ENCODE data around the gene NEGR1. TPM values are rescaled to one million over a fixed set of nuclear protein-coding genes. Genes with fewer than 3 reads are reported as not detected.

The NEGR1 gene
- total RNA-seq, 1 experiment from 2014 or later, result 0.05 TPM

GRCh38 chr1:71753746-71754145, 528.6 kb downstream of the NEGR1 start:
- H3K4me2 ChIP-seq (ENCODE audit: low read length), result no peak overlapping the region
- H3K79me2 ChIP-seq (ENCODE audit: insufficient read depth, low read length), result no peaks in the 10 kb centered on the region
- no peak for TF ChIP-seq CEBPB (IDR thresholded peaks at IDR 0.05; ENCODE audit: low read depth)
- no peak for TF ChIP-seq SP1 (IDR thresholded peaks at IDR 0.05; ENCODE audit: low read depth)
- TF ChIP-seq ELF1 (IDR thresholded peaks at IDR 0.05; ENCODE audit: borderline replicate concordance, low read depth), result no peak
- TF ChIP-seq POLR2AphosphoS5 (IDR thresholded peaks at IDR 0.05; ENCODE audit: low read depth, low read length), result no peak
- TF ChIP-seq EGR1 (IDR thresholded peaks at IDR 0.05; ENCODE audit: low read depth), result no peak
- no peak for TF ChIP-seq CTCF (IDR thresholded peaks at IDR 0.05 in 2 of 3, conservative IDR thresholded peaks at IDR 0.05 in 1 of 3; ENCODE audit: borderline replicate concordance in 1 of 3, insufficient read depth in 1 of 3, low read depth in 2 of 3, low read length in 2 of 3)
- no peak for TF ChIP-seq ZFX (IDR thresholded peaks at IDR 0.05)
- TF ChIP-seq POLR2A (IDR thresholded peaks at IDR 0.05; ENCODE audit: borderline replicate concordance, extremely low read depth, insufficient read depth, insufficient read length), result no peak
- TF ChIP-seq YY1 (IDR thresholded peaks at IDR 0.05; ENCODE audit: extremely low read depth, insufficient replicate concordance, low read depth, low read length), result no peak
- no peak for TF ChIP-seq ZNF274 (IDR thresholded peaks at IDR 0.05; ENCODE audit: low read depth, low read length)
- TF ChIP-seq ATF3 (IDR thresholded peaks at IDR 0.05), result no peak
- no peak for TF ChIP-seq EZH2phosphoT487 (IDR thresholded peaks at IDR 0.05; ENCODE audit: borderline replicate concordance)
- no peak for TF ChIP-seq MAX (IDR thresholded peaks at IDR 0.05)
- TF ChIP-seq FOSL1 (IDR thresholded peaks at IDR 0.05; ENCODE audit: low read depth), result no peak
- no peak for TF ChIP-seq TCF7L2 (IDR thresholded peaks at IDR 0.05; ENCODE audit: borderline replicate concordance, extremely low read depth, insufficient read depth, insufficient read length)
- no peak for TF ChIP-seq SIN3A (IDR thresholded peaks at IDR 0.05; ENCODE audit: low read depth)
- TF ChIP-seq EZH2 (IDR thresholded peaks at IDR 0.05), result no peak
- no peak for TF ChIP-seq JUND (IDR thresholded peaks at IDR 0.05)
- TF ChIP-seq REST (IDR thresholded peaks at IDR 0.05; ENCODE audit: low read depth), result no peak
- no peak for TF ChIP-seq ZBTB33 (IDR thresholded peaks at IDR 0.05; ENCODE audit: extremely low read depth, insufficient replicate concordance, low read length)
- POLR2A ChIA-PET, result no interaction called here
- H3K36me3 ChIP-seq (ENCODE audit: control insufficient read depth in 1 of 2, insufficient read depth in 2 of 2, low read length in 2 of 2), result no peaks in the 10 kb centered on the region
- RAD21 ChIA-PET (ENCODE audit: low non-redundant PET in 1 of 2, low total read pairs in 2 of 2, uncharacterized antibody in 2 of 2, unreplicated experiment in 2 of 2), result no interaction called here
- H3K4me1 ChIP-seq (ENCODE audit: control insufficient read depth in 1 of 2, insufficient read depth in 2 of 2, low read length in 2 of 2), result no peaks in the 10 kb centered on the region
- CTCF ChIA-PET, result no interaction called here
- BruUV-seq (replicated peaks), result no TSS peak
- DNase-seq (ENCODE audit: low read depth, low spot score) (no peak), ATAC-seq (no peak)
- H3K9me2 ChIP-seq (ENCODE audit: insufficient read depth), result no peaks in the 10 kb centered on the region
- H3K27me3 ChIP-seq (ENCODE audit: insufficient read depth, low read length), result no peaks in the 10 kb centered on the region
- H3K4me3 ChIP-seq (replicated peaks in 1 of 2; ENCODE audit: low read depth in 1 of 2, low read length in 2 of 2), result no peak overlapping the region
- intact Hi-C loops (cut with micrococcal nuclease), result no loop called here
- no peak overlapping the region for H3K27ac ChIP-seq (ENCODE audit: low read depth, low read length)
- H3K9me3 ChIP-seq (ENCODE audit: control insufficient read depth in 1 of 2, insufficient read depth in 1 of 2, low read depth in 1 of 2, low read length in 2 of 2), result peaks cover 0 to 3% of the 10 kb centered on the region in 2 experiments; a peak in 2 of 4 replicates
- no peak overlapping the region for H3K9ac ChIP-seq (ENCODE audit: low read length)
- H2AFZ ChIP-seq (ENCODE audit: low read depth, low read length, poor library complexity, severe bottlenecking), result no peak overlapping the region
- H4K20me1 ChIP-seq (ENCODE audit: insufficient read depth), result no peaks in the 10 kb centered on the region
